ENCODE data around the gene LLGL1.

- TF ChIP-seq HOXA7 (CRISPR knock-in tag; IDR thresholded peaks at IDR 0.05) (no peak), CTCF (IDR thresholded peaks at IDR 0.05) (no peak), PBX3 (IDR thresholded peaks at IDR 0.05) (no peak), POLR2A (IDR thresholded peaks at IDR 0.05; ENCODE audit: low read length) (no peak), NPAS2 (CRISPR knock-in tag; IDR thresholded peaks at IDR 0.05; ENCODE audit: borderline replicate concordance) (no peak), POLR2AphosphoS2 (conservative IDR thresholded peaks at IDR 0.05; ENCODE audit: low read length) (no peak), REST (IDR thresholded peaks at IDR 0.05) (no peak), EP300 (IDR thresholded peaks at IDR 0.05) (no peak), ZC3H11A (IDR thresholded peaks at IDR 0.05) (no peak), RFX5 (IDR thresholded peaks at IDR 0.05) (no peak), SREBF2 (IDR thresholded peaks at IDR 0.05) (no peak), JUN (IDR thresholded peaks at IDR 0.05) (no peak)
- TF ChIP-seq, protein P1, sequence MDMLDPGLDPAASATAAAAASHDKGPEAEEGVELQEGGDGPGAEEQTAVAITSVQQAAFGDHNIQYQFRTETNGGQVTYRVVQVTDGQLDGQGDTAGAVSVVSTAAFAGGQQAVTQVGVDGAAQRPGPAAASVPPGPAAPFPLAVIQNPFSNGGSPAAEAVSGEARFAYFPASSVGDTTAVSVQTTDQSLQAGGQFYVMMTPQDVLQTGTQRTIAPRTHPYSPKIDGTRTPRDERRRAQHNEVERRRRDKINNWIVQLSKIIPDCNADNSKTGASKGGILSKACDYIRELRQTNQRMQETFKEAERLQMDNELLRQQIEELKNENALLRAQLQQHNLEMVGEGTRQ (IDR thresholded peaks at IDR 0.05): no peak
- TF ChIP-seq, protein P2, sequence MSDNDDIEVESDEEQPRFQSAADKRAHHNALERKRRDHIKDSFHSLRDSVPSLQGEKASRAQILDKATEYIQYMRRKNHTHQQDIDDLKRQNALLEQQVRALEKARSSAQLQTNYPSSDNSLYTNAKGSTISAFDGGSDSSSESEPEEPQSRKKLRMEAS (IDR thresholded peaks at IDR 0.05): no peak
These were observed 15.0 kb downstream of the LLGL1 start for GRCh38 chr17:18240449-18240848.

Data from A549 (cell line).